SHP77 (cell line): ENCODE data around the gene CYTH3.
"Not testable (repeated sequence)": the region's sequence is repeated elsewhere in the genome, so short reads cannot be mapped to it uniquely, and the experiment has no call there.

ENCODE experiments used
- DNase-seq, 2 experiments: peaks; one replicate each; lab custom pipeline; 2025; lab: John Stamatoyannopoulos, UW

Gene CYTH3

GRCh38 chr7:6232116-6232515 is 40.3 kb downstream of the CYTH3 start:
- DNase-seq: no peak

- DNase-seq: no peak
Measured at GRCh38 chr7:6231184-6231583, 41.2 kb downstream of the CYTH3 start.

- not testable (repeated sequence) for DNase-seq
Measured at GRCh38 chr7:6229284-6229683, 43.1 kb downstream of the CYTH3 start.

- no peak for DNase-seq
Measured at GRCh38 chr7:6228361-6229229, 43.8 kb downstream of the CYTH3 start.

- DNase-seq: no peak
Measured at GRCh38 chr7:6227294-6227846, 45.1 kb downstream of the CYTH3 start.

- no peak for DNase-seq
Measured at GRCh38 chr7:6226194-6226799, 46.1 kb downstream of the CYTH3 start.

- not testable (repeated sequence) for DNase-seq
Measured at GRCh38 chr7:6223411-6223810, 49.0 kb downstream of the CYTH3 start.

GRCh38 chr7:6223010-6223409 is 49.4 kb downstream of the CYTH3 start:
- DNase-seq: not testable (repeated sequence)

GRCh38 chr7:6221340-6222319 is 50.8 kb downstream of the CYTH3 start:
- no peak for DNase-seq

- no peak for DNase-seq
Measured at GRCh38 chr7:6218329-6218728, 54.1 kb downstream of the CYTH3 start.

GRCh38 chr7:6212008-6212407 is 60.4 kb downstream of the CYTH3 start:
- DNase-seq: no peak

GRCh38 chr7:6210621-6211372 is 61.6 kb downstream of the CYTH3 start:
- DNase-seq: no peak

- DNase-seq: no peak
Measured at GRCh38 chr7:6209340-6209739, 63.1 kb downstream of the CYTH3 start.

GRCh38 chr7:6208573-6209328 is 63.7 kb downstream of the CYTH3 start:
- no peak for DNase-seq

GRCh38 chr7:6205971-6206660 is 66.3 kb downstream of the CYTH3 start:
- no peak for DNase-seq

- no peak for DNase-seq
Measured at GRCh38 chr7:6203381-6203780, 69.0 kb downstream of the CYTH3 start.

- no peak for DNase-seq
Measured at GRCh38 chr7:6202117-6202516, 70.3 kb downstream of the CYTH3 start.

GRCh38 chr7:6200971-6201370 is 71.5 kb downstream of the CYTH3 start:
- DNase-seq: no peak

- no peak for DNase-seq
Measured at GRCh38 chr7:6198689-6199595, 73.5 kb downstream of the CYTH3 start.
